Calu3 (cell line): Measurements from ENCODE around the gene FAM8A1. TPM values are rescaled to one million over a fixed set of nuclear protein-coding genes. Genes with fewer than 3 reads are reported as not detected.

Experiments used
- BruUV-seq: library from RNA; stranded (reverse); fragments of 400-500 nt; replicated peaks from 2 replicates; lab custom pipeline; 2021; lab: Mats Ljungman, UMichigan
- CTCF ChIA-PET: fragments of 300-600 bp; sonication (Branson Sonifier 250); formaldehyde crosslinking; loops from one replicate; lab custom pipeline; 2022; ENCODE audit warnings: antibody characterized with exemption; lab: Charles Lee
- DNase-seq: peaks from one replicate; pipeline ENCODE4 v3.0.0; 2022
- H3K27ac Mint-ChIP-seq: one replicate; pipeline ENCODE4 v1.8.0; 2022; ENCODE audit warnings: mixed read lengths; ENCODE audit not compliant: unreplicated experiment
- H3K27me3 Mint-ChIP-seq: one replicate; pipeline ENCODE4 v1.8.0; 2022; ENCODE audit warnings: mixed read lengths; ENCODE audit not compliant: unreplicated experiment
- H3K36me3 Mint-ChIP-seq: one replicate; pipeline ENCODE4 v1.8.0; 2022; ENCODE audit warnings: mild to moderate bottlenecking, moderate library complexity, mixed read lengths; ENCODE audit not compliant: insufficient read depth, unreplicated experiment
- H3K4me1 Mint-ChIP-seq: one replicate; pipeline ENCODE4 v1.8.0; 2022; ENCODE audit warnings: mild to moderate bottlenecking, low read depth, mixed read lengths; ENCODE audit not compliant: unreplicated experiment
- H3K4me3 Mint-ChIP-seq: one replicate; pipeline ENCODE4 v1.8.0; 2022; ENCODE audit warnings: mild to moderate bottlenecking, low read depth, moderate library complexity, mixed read lengths; ENCODE audit not compliant: unreplicated experiment
- H3K9me3 Mint-ChIP-seq: one replicate; pipeline ENCODE4 v1.8.0; 2022; ENCODE audit warnings: low read depth, mixed read lengths; ENCODE audit not compliant: unreplicated experiment
- CTCF ChIP-seq: fragments of 200-600 bp; IDR thresholded peaks from one replicate; pipeline ENCODE4 v1.8.0; 2022; ENCODE audit warnings: antibody characterized with exemption; ENCODE audit not compliant: unreplicated experiment
- intact Hi-C: fragments of 100-400 bp; cut with micrococcal nuclease; formaldehyde crosslinking; loops from one replicate; pipeline ENCODE4 v1.10.0; 2022; ENCODE audit not compliant: unreplicated experiment
- total RNA-seq: library from RNA; stranded (reverse); gene quantifications from 2 replicates; pipeline ENCODE4 v1.2.3, GENCODE V29; 2022

FAM8A1 gene
- total RNA-seq, 1 experiment from 2014 or later: 11.8 TPM

GRCh38 chr6:17591287-17591686 is 8.8 kb upstream of the FAM8A1 start:
- H3K4me1 Mint-ChIP-seq: peaks cover under 1% of the 10 kb centered on the region
- H3K4me3 Mint-ChIP-seq: no peak overlapping the region
- CTCF ChIA-PET: no interaction called here
- no peaks in the 10 kb centered on the region for H3K9me3 Mint-ChIP-seq
- H3K36me3 Mint-ChIP-seq: no peaks in the 10 kb centered on the region
- H3K27me3 Mint-ChIP-seq: no peaks in the 10 kb centered on the region
- TF ChIP-seq CTCF: no peak
- DNase-seq: no peak
- H3K27ac Mint-ChIP-seq: no peak overlapping the region
- intact Hi-C loops: no loop called here
- BruUV-seq: no TSS peak

- Mint-ChIP-seq H3K4me3 (no peak overlapping the region), H3K27me3 (no peaks in the 10 kb centered on the region), H3K4me1 (no peaks in the 10 kb centered on the region), H3K27ac (no peak overlapping the region), H3K36me3 (no peaks in the 10 kb centered on the region), H3K9me3 (no peaks in the 10 kb centered on the region)
- TF ChIP-seq CTCF: no peak
- intact Hi-C loops: no loop called here
- no TSS peak for BruUV-seq
- DNase-seq: no peak
- CTCF ChIA-PET: interaction anchor here (0.7 kb wide), 1 partner anchor 450 kb away, joined by 5 read pairs; no protein-coding TSS in a partner anchor
These were observed 6.9 kb upstream of the FAM8A1 start for GRCh38 chr6:17593246-17593645.

DNA sequence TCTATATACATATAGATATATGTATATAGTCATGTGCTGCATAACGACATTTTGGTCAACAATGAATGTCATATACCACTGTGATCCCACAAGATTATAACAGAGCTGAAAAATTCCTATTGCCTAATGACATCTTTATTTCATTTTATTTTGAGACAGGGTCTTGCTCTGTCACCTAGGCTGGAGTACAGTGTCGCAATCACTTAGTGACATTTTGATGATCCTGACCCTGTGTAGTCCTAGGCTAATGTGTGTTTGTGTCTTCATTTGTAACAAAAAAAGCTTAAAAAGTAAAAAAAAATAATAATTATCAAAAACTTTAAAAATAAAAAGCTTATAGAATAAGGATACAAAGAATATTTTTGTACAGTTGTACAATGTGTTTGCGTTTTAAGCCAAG is 4.0 kb upstream of the FAM8A1 start:
- TF ChIP-seq CTCF: no peak
- Mint-ChIP-seq H3K9me3 (no peaks in the 10 kb centered on the region), H3K27me3 (no peaks in the 10 kb centered on the region), H3K4me3 (no peak overlapping the region), H3K27ac (no peak overlapping the region), H3K36me3 (peaks cover 12% of the 10 kb centered on the region), H3K4me1 (no peaks in the 10 kb centered on the region)
- intact Hi-C loops: no loop called here
- CTCF ChIA-PET: no interaction called here
- BruUV-seq: no TSS peak
- no peak for DNase-seq

- no peaks in the 10 kb centered on the region for H3K9me3 Mint-ChIP-seq
- BruUV-seq: no TSS peak
- H3K4me1 Mint-ChIP-seq: peaks cover 19% of the 10 kb centered on the region
- peak overlapping the region; percentile 90 for H3K4me3 Mint-ChIP-seq
- TF ChIP-seq CTCF: no peak
- H3K27me3 Mint-ChIP-seq: no peaks in the 10 kb centered on the region
- CTCF ChIA-PET: interaction anchor here (0.5 to 0.8 kb wide), 6 partner anchors 11 to 733 kb away, joined by 3 to 4 read pairs (median 3); no protein-coding TSS in a partner anchor
- peak overlapping the region; percentile 86 for H3K27ac Mint-ChIP-seq
- intact Hi-C loops: no loop called here
- no peak for DNase-seq
- peaks cover 22% of the 10 kb centered on the region for H3K36me3 Mint-ChIP-seq
These were observed 654 bp downstream of the FAM8A1 start for GRCh38 chr6:17600527-17601385.
